ENCODE results near the gene LPCAT3.
A peak's percentile ranks its signal among the peaks of the same experiment; 100 is the strongest.
"Not testable (repeated sequence)": the region's sequence is repeated elsewhere in the genome, so short reads cannot be mapped to it uniquely, and the experiment has no call there.

Gene LPCAT3, protein sequence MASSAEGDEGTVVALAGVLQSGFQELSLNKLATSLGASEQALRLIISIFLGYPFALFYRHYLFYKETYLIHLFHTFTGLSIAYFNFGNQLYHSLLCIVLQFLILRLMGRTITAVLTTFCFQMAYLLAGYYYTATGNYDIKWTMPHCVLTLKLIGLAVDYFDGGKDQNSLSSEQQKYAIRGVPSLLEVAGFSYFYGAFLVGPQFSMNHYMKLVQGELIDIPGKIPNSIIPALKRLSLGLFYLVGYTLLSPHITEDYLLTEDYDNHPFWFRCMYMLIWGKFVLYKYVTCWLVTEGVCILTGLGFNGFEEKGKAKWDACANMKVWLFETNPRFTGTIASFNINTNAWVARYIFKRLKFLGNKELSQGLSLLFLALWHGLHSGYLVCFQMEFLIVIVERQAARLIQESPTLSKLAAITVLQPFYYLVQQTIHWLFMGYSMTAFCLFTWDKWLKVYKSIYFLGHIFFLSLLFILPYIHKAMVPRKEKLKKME

DNA sequence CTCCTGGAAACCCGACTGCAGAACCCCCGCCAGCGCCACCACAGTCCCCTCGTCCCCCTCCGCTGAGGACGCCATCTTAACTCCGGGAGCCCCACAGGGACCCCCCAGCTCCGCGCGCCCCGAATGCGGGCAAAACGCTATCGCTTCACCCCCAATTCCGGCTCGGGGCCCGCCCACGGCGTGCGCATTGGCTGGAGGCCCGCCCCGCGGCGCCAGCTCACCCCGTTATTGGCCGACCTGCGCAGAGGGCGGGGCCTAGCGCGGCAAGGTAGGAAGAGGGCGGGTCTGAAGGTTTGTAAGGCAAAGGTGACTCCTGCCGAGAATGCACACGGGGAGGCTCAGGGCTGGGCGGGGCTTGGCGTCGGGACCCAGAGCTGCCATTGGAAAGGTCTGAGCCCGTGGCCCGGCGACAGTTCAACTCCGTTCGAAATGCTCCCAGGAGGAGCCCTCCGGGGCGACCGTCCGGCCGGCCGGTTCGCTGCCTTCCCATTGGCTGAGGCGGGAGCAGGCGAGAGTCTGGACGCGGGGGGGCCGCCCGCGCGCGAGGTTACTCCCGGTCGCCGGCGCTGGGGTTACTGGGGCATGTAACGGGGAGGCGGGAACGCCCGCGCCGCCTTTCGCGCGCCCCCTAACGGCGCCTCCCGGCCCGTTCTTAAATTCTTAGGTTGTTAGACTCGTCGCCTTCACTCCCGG is at the start of gene LPCAT3:
LPCAT3 (minus strand) TSS at position 127 of the 693 bp plus-strand sequence; CDS start at position 75, 52 bp downstream.
- peak; percentile 92 to 93 for DNase-seq (ENCODE audit: low read depth in 1 of 2, low spot score in 1 of 2)

DNA sequence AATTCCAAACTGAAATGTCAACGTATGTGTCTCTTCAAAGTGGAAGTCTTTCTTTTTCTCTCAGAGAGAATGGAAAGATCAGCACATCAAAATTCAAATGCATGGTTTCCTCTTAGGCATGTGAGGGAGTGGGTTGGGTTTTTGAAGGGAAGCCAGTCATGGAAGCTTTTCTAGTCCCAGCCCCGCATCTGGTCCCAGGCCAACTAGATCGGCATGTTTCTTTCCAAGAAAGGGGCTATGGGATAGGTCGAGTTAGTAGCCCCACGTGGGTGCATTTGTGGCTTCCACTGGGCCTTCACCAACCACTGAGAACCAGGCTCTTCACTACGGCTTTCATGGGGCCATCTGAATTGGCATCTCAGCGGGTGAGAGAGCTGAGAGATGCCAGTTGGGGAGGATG is 48.8 kb upstream of the LPCAT3 start:
- DNase-seq (ENCODE audit: low read depth in 1 of 2, low spot score in 1 of 2), result no peak

DNA sequence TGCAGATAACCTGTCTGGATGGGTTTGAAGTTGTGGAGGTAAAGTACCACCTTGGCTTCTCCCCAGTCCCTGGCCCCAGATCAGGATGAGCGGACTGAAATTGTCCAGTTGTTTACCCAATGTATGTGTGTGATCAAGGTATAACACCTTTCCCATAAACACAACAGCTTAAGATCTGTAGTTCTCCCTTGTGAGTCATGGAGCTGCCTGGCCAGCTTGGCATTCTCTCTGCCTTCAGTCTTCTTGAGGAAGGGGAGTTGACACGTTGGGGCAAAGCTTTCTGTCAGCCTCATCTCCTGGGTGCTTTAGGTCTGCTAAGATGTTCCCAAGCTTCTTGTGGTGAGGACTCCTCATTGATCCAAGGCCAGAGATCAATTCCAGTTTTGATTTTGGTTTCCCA is 48.3 kb upstream of the LPCAT3 start:
- DNase-seq (ENCODE audit: low read depth in 1 of 2, low spot score in 1 of 2), result no peak

DNA sequence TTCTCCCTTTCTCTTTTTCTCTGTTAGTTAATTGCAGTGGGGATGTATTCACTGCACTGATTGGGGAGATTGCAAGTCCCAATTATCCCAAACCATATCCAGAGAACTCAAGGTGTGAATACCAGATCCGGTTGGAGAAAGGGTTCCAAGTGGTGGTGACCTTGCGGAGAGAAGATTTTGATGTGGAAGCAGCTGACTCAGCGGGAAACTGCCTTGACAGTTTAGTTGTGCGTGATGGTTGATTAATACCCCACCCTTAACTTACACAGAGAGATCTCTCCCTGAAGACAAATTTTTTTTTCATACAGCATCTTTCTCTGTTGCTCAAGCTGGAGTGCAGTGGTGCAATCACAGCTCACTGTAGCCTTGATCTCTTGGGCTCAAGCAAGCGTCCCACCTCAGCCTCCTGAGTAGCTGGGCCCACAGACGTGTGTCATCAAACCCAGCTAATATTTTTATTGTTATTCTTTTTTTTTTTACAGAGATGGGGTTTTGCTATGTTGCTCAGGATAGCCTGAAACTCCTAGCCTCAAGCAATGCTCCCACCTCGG is 46.9 kb upstream of the LPCAT3 start:
- DNase-seq (ENCODE audit: low read depth in 1 of 2, low spot score in 1 of 2), result no peak

DNA sequence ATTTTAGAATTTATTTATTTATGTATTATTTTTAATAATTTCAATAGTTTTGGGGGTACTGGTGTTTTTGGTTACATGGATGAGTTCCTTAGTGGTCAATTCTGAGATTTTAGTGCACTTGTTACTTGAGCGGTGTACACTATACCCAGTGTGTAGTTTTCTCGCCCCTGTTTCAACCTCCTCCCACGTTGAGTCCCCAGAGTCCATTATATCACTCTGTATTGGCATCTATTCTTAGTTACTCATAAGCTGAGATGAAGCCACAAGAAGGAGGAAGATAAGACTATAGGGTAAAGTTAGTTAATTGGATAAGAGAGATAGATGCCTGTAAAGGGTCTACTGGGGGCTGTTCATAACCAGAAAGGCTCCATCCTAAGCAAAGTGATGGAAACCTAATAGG is 46.2 kb upstream of the LPCAT3 start:
- no peak for DNase-seq (ENCODE audit: low read depth in 1 of 2, low spot score in 1 of 2)

DNA sequence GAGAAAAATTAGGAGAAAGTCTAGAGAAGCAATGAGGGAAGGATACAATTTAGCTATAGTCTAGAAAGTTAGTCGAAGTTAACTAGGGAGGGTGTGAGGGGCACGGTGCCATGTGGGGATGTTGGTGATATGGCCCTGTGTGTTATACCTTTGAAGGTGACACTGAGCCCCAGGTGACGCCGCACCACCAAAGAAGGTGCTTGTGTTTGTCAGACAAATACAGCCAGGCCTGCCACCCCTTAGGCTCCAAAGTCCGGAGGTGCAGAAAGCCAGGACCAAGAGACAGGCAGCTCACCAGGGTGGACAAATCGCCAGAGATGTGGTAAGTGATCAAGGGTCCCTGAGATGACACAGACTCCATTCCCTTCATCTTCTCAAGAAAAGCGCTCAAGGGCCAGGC is 43.3 kb upstream of the LPCAT3 start:
- no peak for DNase-seq (ENCODE audit: low read depth in 1 of 2, low spot score in 1 of 2)

DNA sequence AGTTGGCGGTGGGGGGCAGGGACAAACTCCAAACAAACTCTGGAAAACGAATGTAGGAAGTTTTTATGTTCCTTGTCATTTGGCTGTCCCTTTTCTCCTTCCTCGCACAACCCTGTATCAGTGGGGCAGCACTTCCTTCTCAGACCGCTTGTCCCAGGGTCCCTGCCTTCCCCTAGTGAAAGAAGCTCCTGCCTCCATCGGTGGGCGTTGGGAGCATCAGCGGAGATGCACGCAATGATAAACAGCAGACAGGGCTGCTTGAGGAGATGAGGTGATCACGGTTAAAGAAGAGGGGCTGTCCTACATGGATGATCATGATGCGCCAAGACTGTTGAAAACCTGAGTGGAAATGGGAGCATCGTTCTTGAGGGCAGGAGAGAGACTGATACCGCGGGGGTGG is 42.9 kb upstream of the LPCAT3 start:
- no peak for DNase-seq (ENCODE audit: low read depth in 1 of 2, low spot score in 1 of 2)

DNA sequence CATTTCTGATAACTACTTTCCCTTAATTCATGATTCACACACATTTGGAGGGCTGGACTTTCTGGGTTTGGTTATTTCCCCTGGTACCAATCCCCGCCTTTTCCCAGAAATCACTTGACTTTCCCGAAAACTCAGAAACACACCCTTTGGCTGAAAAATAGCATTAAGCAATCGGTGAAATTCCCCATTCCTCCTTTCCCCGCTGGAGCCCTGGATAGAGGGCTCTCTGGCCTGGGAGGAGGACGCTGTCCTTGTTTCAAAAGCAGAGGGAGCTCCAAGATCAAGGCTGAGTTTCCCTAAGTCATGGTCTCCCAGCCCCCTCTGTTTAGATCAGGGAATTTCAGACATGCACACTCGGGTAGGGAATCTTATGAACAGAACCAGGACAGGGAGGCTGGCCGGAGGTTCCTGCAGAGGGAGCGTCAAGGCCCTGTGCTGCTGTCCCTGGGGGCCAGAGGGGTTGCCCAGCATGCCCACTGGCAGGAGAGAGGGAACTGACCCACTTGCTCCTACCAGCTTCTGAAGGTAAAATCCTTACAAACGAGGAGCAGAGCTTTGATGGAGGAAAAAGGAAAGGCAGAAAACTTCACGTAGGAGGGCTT is 42.2 kb upstream of the LPCAT3 start, which contains the start of gene C1S:
C1S (plus strand) TSS at position 366 of the 602 bp plus-strand sequence. CDS start 1,195 bp downstream, outside the sequence.
- no peak for DNase-seq (ENCODE audit: low read depth in 1 of 2, low spot score in 1 of 2)

DNA sequence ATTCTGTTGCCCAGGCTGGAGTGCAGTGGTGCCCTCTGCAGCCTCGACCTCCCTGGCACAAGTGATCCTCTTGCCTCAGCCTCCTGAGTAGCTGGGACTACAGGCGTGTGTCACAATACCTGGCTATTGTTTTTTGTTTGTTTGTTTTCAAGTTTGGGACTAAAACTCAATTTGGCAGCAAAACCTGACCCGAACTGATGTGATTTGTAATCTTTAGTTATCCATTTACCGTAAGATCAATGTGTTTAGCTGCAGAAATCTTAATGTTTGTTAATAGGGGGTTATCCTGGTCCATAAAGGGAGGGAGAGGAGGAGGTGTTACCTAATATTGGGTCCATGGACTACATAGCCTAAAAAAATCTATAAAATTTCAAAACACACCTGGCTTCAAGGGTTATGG is 41.5 kb upstream of the LPCAT3 start:
- no peak for DNase-seq (ENCODE audit: low read depth in 1 of 2, low spot score in 1 of 2)

DNA sequence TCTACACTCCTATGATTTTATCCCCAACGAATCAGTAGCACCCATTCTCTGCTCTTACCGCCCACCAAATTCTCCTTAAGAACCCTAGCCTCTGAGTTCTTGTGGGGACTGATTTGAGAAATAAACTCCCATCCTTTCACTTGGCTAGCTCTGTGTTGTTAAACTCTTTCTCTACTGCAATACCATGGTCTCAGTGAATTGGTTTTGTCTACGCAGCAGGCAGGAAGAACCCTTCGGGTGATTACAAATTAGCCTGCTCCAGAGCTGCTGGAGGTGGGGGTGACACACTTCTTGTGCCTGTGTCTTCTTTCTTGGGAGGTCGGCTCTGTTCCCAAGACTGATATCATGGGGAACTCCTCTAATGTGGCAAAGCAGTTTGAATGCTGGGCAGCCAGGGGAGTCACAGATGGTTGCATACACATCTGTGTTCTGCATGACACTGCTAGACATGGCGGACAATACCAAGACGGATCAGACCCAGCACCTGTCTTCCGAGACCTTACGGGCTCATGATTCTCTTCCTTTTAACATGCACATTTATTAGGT is 40.6 kb upstream of the LPCAT3 start:
- no peak for DNase-seq (ENCODE audit: low read depth in 1 of 2, low spot score in 1 of 2)

DNA sequence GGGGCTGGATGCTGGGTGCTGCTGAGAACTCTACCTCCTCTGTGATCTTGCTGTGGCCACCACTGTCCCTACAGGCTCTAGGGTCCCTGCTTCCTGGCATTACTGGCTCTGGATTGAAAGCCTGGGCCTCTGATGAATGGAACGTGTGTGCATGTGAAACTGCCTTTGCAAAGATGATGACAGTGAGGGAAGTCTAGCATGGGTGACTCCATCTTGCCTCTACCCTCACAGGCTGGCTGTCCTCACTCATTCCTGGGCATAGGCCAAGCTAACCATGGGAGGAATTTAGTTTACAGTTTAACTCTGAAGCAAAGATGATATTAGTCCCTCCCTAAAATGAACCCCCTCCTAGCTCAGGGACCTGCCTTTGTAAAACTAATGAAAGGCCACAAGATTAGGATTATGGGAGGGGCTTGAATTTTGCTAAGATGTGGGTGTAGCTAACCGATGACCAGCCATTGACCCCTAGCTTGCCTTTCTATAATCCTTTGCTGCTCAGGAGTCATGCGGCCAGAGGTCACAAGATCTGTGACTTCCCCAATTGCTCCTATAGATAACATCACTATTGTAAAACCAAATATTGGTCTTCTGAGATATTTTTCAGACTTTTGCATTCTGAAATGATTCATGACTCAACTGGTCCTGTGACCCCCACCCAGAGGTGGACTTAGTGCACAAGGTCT is 40.0 kb upstream of the LPCAT3 start:
- DNase-seq (ENCODE audit: low read depth in 1 of 2, low spot score in 1 of 2), result no peak

DNA sequence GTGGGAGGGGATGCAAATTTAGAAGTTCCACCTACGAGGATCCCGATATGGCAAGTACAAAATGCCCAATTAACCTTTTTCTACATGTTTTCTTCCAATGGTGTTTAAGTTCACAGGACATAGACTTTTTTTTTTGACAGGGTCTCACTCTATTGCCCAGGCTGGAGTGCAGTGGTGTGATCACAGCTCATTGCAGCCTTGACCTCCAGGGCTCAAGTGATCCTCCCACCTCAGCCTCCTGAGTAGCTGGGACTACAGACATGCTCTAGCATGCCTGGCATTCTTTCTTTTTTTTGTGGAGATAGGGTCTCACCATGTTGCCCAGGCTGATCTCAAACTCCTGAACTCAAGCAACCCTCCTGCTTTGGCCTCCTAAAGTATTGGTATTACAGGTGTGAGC is 37.5 kb upstream of the LPCAT3 start:
- DNase-seq (ENCODE audit: low read depth in 1 of 2, low spot score in 1 of 2), result not testable (repeated sequence)

DNA sequence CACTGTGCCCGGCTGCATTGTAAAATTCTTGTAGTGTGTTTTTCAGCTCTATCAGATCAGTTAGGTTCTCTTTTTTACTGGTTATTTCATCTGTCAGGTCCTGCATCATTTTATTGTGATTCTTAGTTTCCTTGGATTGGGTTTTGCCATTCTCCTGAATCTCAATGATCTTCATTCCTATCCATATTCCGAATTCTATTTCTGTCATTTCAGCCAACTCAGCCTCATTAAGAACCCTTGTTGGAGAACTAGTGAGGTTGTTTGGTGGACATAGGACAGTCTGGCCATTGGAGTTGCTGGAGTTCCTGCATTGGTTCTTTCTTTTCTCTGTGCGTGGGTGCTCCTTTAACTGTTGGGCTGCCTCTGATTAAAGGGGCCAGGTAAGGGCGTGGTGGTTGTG is 36.6 kb upstream of the LPCAT3 start:
- DNase-seq (ENCODE audit: low read depth in 1 of 2, low spot score in 1 of 2), result no peak

DNA sequence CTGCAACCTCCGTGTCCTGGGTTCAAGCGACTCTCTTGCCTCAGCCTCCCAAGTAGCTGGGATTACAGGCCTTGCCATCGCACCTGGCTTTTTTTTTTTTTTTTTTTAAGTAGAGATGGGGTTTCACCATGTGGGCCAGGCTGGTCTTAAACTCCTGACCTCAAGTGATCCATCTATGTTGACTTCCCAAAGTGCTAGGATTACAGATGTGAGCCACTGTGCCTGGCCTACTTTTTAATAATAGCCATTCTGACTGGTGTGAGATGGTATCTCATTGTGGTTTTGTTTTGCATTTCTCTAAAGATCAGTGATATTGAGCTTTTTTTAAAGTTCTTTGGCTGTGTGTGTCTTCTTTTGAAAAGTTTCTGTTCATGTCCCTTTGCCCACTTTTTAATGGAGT is 31.7 kb upstream of the LPCAT3 start:
- DNase-seq (ENCODE audit: low read depth in 1 of 2, low spot score in 1 of 2), result not testable (repeated sequence)

DNA sequence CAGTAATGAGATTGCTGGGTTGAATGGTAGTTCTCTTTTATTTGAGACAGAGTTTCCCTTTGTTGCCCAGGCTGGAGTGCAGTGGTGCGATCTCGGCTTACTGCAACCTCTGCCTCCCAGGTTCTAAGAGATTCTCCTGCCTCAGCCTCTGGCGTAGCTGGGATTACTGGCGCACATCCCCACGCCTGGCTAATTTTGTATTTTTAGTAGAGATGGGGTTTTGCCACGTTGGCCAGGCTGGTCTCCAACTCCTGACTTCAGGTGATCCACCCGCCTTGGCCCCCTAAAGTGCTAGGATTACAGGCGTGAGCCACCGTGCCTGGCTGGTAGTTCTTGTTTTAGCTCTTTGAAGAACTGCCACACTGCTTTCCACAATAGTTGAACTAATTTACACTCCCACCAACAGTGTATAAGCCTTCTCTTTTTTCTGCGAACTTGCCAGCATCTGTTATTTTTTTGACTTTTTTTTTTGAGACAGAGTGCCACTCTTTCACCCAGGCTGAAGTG is 31.2 kb upstream of the LPCAT3 start:
- DNase-seq (ENCODE audit: low read depth in 1 of 2, low spot score in 1 of 2), result not testable (repeated sequence)

DNA sequence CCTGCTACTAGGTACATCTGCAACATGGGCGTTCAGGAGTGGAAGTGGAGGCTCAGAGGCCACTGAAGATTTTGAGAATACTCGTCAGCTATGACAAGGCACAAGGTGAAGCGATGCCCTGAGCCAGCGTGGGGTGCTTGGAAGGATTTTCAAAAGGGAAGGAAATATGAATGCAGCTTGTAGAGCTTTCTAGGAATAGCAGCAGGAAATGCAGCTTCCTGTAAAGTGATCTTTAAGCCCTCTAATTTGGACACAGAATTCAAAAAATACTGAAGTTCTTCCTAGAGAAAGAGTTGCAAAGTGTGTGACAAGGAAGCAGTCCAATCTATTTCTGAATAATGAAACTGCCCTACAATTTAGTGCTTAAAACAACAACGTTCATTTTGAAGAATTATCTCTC is 29.0 kb upstream of the LPCAT3 start:
- DNase-seq (ENCODE audit: low read depth in 1 of 2, low spot score in 1 of 2), result no peak

DNA sequence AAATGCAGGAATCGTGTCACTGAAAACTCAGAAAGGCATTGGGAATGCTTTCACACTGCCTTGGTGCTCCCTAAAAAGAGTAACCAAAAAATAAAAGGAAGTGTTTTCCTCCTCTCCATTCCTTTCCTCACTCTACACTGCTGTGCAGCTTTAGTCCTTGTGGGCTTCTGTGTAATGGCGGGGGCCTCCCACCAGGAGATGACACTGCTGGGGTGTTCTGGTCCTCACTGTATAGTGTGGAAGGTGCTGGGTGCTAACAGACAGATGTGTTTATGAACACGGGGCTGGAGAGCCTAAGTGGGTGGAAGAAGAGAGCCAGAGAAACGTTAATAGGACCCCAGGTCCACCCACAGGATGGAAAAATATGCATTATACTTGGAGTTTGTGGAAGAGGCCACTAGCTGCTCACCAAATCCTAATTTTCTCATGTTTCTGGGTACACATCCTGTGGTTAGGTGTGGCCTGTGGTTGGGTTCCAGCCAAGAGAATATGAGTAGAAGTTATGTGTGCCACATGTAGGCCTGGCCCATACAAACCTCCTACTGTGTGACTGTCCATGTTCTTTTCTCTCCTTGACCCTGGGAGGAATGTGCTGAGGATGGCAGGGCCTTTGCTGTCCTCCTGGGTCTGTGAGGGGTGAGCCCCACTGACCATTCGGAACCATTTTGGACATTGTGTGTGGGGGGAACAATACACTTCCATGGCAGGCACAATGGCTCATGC is 28.3 kb upstream of the LPCAT3 start:
- no peak for DNase-seq (ENCODE audit: low read depth in 1 of 2, low spot score in 1 of 2)

DNA sequence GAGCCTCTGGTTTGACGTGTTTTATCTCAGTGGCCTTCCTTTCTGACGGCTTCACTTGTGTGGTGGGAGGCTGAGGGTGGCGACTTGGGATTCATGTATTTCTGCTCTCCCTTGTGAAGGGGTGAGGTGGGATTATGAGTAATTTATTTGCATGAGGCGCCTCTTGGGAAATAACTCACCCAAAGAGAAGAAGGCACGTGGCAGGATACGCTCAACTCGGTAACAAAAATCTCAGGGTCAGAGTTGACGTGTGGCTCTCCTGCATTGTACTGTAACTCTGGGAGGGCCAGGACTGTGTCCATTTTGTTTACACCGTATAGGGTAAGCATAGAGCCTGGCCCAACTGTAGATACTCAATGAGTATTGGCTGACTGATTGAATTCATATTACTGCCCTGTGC is 27.6 kb upstream of the LPCAT3 start:
- DNase-seq (ENCODE audit: low read depth in 1 of 2, low spot score in 1 of 2), result no peak

DNA sequence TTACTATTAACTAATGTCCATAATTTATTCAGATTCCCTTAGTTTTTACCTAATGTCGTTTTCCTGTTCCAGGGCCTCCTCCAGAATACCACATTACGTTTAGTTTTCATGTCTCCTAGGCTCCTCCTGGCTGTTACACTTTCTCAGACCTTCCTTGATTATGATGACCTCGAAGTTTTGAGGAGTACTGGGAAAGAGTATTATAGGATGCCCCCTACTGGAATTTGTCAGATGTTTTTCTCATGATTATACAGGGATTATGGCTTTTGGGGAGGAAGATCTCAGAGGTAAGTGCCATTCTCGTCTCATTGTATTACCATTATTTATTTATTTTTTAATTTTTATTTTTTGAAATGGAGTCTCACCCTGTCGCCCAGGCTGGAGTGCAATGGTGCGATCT is 24.6 kb upstream of the LPCAT3 start:
- no peak for DNase-seq (ENCODE audit: low read depth in 1 of 2, low spot score in 1 of 2)

DNA sequence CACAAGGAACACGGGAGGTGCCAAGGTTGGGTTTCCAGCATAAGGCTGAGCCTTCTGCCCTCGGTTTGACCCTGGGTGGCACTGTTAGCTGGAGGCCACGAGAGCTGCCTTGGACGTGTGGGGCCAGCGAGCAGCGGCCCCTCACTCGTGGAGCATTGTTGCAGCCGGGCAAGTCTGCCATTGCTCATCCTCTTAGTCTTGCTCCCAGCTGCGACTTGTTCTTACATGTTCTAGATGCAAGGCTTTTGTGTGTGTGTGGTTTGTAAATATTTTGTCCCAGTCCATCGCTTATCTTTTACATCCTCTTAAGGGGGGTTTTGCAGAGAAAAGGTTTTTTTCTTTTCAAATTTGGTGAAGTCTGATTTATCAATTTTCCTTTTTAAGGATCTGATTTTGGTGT is 21.1 kb upstream of the LPCAT3 start:
- no peak for DNase-seq (ENCODE audit: low read depth in 1 of 2, low spot score in 1 of 2)
